SK-N-DZ (cell line): ENCODE results near the gene NUDT16L1.

ENCODE experiments used
- DNase-seq: peaks from one replicate; pipeline ENCODE4 v3.0.0-alpha.2; 2015; ENCODE audit warnings: low spot score

NUDT16L1 gene

DNA sequence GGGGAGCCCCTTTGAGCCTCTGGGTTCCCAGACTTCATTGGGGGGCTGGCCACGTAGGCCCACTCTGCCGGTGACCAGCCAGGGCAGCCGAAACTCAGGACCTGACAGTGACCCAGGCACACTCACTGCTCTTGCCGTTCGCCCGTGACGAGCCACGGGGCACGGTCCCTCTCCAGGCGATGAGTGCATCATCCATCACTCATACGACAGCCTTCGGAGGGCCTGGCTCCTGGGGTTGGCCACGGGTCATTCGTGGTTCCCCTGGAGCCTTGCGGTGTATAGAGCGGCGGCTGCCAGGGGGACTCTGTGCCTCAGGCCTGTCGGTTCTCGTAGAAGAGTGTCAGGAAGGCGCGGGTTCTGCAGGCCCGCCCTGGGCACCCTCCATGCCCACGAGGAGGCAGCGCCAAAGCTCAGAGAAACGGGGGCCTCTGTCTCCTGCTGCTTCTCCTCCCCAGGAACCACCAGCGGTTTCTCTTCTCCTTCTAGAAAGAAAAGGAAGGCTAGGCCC lies 11.2 kb upstream of the NUDT16L1 start:
- DNase-seq: no peak

GRCh38 chr16:4682616-4683254 lies 10.6 kb upstream of the NUDT16L1 start:
- DNase-seq: no peak

DNA sequence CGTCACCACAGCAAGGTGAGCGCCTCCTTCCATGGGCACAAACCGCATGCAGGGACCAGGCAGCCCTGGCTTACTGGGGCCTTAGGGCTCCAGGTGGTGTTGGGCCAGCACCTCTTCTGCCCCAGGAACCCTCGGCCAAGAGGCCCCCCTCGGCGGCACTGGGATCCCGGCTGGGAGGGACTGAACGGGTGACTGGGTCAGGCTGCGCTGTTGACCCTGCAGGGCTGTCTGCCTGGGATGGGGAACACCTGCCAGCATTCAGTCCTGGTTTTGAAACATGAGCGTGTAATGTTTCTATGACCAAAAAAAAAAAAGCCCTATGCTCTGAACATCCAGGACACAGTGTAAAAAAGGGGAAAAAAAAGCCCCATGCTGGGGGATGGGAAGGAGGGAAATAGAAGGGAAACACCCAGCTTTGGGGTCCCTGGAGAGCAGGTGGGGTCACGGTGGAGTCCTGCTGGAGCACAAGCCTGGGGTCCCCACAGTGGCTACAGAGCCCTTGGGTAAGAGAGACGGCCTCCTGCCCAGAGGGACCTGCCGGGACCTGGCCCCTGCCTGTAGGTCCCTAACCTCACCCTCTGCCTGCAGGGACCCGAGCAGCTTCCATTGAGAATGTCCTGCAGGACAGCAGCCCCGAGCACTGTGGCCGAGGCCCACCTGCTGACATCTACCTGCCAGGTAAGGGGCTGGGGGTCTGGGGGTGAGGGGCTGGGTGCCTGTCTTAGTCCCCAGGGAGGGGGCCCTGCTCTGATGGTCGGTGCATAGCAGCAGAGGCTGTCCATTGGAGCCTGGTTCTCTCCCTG lies 9.9 kb upstream of the NUDT16L1 start:
- no peak for DNase-seq

DNA sequence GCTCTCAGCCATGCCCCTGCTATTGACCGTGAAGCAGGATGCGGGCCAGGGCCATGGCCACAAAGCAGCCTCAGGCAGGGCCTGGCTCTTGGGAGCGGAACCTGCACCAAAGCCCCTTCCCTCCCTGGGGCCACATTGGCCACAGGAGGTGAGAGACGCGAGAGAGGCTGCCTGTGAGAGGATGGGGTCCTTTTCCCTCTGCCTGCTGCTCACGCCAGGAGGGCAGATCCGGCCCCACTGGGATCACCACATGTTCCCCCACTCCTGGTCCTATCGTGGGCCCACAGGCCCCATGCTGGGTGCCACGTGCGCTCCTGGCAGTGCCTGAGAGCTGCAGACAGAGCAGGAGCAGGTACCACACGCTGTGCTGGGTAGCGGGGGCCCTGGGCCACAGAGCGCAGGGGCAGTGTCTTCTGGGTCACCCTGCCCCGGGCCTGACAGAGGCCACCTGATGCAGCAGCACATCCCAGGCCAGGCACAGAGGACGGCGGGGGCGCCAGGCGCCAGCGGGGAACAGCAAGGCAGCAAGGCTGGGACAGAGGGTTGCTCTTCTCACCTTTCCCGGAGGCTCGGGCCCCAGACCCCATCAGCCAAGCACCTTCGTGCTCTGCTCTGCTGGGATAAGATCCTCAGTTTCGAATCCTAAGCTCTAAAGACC lies 9.2 kb upstream of the NUDT16L1 start:
- DNase-seq: no peak

GRCh38 chr16:4684763-4685162 lies 8.6 kb upstream of the NUDT16L1 start:
- no peak for DNase-seq

DNA sequence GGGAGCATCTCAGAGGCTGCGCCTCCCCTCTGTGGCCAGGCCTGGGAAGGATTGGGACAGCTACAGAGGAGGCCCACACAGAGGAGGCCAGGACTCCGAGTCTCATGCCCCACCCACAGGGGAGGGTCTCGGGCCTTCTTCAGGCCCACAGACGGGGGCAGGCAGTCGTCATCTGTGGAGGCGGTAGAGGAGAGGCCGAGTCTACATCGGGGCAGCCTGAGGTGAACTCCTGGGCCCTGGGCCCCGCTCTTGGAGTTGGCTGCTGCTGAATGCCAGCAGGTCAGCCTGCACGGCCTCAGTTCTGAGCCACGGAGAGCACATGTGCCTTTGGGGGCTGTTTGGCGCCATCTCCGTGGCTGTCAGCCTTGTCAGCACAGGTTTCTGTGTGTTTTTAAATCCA lies 8.1 kb upstream of the NUDT16L1 start:
- DNase-seq: no peak

- no peak for DNase-seq
Observed at GRCh38 chr16:4685776-4686496, 7.4 kb upstream of the NUDT16L1 start.

- no peak for DNase-seq
Observed at GRCh38 chr16:4686497-4687210, 6.7 kb upstream of the NUDT16L1 start.

DNA sequence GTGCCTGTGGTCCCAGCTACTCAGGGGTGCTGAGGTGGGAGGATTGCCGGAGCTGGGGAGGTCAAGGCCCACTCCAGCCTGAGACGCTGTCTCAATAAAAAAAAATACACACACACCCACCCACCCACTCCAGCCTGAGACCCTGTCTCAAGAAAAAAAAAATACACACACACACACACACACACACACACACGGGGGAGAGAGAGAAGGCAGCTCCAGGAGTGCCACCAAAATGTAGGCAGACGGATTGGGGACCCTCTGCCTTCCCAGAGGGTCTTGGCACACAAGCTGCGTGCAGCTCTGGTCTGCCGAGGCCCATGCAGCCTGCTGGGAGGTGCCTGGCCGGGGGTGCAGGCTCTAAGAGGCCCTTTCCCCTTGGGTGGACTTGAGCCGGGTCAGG lies 5.9 kb upstream of the NUDT16L1 start:
- no peak for DNase-seq

DNA sequence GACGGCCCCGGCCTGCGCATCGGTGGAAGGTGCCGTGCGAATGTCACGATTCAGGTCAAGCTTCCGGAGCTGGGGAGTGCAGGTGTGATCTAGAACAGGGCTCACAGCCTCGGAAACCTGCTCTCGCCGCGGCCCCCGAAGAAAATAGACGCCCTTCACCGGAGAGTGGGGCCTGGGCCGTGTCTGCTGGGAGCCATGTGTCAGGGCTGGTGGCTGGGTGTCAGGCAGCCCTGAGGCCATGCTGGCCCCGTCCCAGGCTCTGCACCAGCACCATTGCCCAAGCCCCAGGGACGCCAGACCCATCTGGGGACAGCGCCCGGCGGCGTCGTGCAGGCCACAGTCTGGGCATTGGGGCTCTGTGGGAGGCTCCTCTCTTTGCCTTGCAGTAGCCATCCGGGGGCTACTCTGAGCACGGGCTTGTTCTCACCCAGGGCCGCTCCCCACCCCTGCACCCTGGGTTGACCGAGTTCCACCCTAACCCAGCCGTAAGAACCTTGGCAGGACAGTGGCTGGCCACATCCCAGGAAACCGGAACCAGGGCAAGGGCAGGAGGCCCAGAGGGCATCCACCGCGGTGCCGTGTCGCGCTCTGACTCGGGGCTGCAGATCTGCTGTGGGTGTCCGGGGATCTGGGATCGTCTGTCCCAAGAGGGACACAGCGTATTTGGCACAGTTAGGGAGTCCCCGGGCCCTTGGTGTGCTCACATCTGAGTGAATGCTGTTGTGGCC lies 5.3 kb upstream of the NUDT16L1 start:
- no peak for DNase-seq

DNA sequence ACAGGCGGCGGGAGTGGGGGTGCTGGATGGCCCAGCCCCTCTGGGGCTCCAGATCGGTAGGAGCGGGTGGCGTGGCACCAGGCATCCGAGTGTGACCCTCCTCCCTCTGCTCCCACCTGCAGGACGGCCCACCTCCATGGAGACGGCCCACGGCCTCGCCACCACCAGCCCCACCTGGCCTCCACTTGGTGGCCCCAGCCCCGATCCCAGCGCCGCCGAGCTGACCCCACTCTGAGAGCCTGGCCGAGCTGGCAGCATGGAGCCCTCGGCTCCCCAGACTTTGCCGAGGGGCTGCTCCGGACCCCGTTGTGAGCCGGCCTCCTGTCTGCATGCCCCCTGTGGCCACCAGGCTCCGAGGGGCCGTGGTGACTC lies 4.7 kb upstream of the NUDT16L1 start:
- no peak for DNase-seq

GRCh38 chr16:4689091-4689671 lies 4.2 kb upstream of the NUDT16L1 start:
- no peak for DNase-seq

DNA sequence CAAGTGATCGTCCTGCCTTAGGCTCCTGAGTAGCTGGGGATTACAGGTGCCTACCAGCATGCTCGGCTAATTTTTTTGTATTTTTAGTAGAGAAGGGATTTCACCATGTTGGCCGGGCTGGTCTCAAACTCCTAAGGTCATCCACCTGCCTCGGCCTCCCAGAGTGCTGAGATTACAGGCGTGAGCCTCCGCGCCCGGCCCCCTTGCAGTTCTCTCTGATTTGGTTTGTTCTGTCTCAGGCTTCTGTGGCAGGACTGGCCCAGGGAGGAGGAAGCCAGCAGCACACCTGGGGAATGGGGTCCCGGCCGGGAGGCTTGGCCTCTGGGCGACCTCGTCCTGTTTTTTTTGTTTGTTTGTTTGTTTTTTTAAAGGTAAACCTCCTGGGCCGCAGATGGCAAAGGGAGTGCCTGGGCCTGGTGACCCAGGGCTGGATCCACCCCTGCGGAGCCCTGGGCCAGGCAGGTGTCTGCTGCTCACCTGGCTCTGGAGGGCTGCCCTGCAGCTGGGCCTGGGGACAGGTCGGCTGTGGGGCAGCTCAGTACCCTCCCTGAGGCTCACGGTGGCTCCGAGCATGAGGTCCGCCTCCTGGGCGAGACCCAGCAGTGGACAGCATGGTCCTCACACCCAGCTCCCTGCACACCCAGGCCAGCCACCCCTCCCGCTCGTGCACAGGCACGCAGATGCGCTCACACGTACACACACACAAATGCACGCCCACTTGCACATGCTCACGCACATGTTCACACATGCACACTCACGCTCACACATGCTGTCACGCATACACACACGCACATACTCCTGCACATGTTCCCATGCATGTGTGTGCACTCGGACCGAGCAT lies 3.3 kb upstream of the NUDT16L1 start:
- no peak for DNase-seq

GRCh38 chr16:4690946-4691665 lies 2.3 kb upstream of the NUDT16L1 start:
- no peak for DNase-seq

GRCh38 chr16:4691666-4692412 lies 1.5 kb upstream of the NUDT16L1 start:
- DNase-seq: no peak

- DNase-seq: no peak
Observed at GRCh38 chr16:4692460-4693295, 684 bp upstream of the NUDT16L1 start.
